Activated gamma-delta T cell treated with anti-CD3 and anti-CD28 coated beads, Interleukin-2, amount 50 U/mL, for 16 hours (primary cell): ENCODE results near the gene JAG2.

Experiments used
- DNase-seq: peaks from one replicate; pipeline ENCODE4 v3.0.0-alpha.2; 2020; ENCODE audit warnings: low read depth

Gene JAG2

GRCh38 chr14:105182296-105183020 is 13.9 kb upstream of the JAG2 start:
- no peak for DNase-seq

- no peak for DNase-seq
Measured at GRCh38 chr14:105181549-105182295, 13.1 kb upstream of the JAG2 start.

GRCh38 chr14:105180592-105181548 is 12.3 kb upstream of the JAG2 start, which contains the start of gene NUDT14:
Gene NUDT14, minus strand, starts transcription at chr14:105181312. Its CDS starts 103 bp downstream, at chr14:105181209.
- DNase-seq: peak; percentile 65

- DNase-seq: no peak
Measured at GRCh38 chr14:105179191-105179590, 10.6 kb upstream of the JAG2 start.

- DNase-seq: no peak
Measured at GRCh38 chr14:105178868-105179140, 10.2 kb upstream of the JAG2 start.

- no peak for DNase-seq
Measured at GRCh38 chr14:105178069-105178867, 9.7 kb upstream of the JAG2 start.

- no peak for DNase-seq
Measured at GRCh38 chr14:105177082-105177481, 8.5 kb upstream of the JAG2 start.

- no peak for DNase-seq
Measured at GRCh38 chr14:105176513-105176912, 7.9 kb upstream of the JAG2 start.

GRCh38 chr14:105173901-105174894 is 5.6 kb upstream of the JAG2 start:
- peak; percentile 40 for DNase-seq

GRCh38 chr14:105173145-105173544 is 4.6 kb upstream of the JAG2 start:
- no peak for DNase-seq

- DNase-seq: no peak
Measured at GRCh38 chr14:105172476-105172875, 3.9 kb upstream of the JAG2 start.

GRCh38 chr14:105171004-105171673 is 2.6 kb upstream of the JAG2 start:
- no peak for DNase-seq

- DNase-seq: no peak
Measured at GRCh38 chr14:105169776-105170655, 1.4 kb upstream of the JAG2 start.

GRCh38 chr14:105168979-105169507 is 467 bp upstream of the JAG2 start:
- DNase-seq: no peak

GRCh38 chr14:105168093-105168420 is 519 bp downstream of the JAG2 start:
- no peak for DNase-seq

GRCh38 chr14:105167303-105168092 is 1.1 kb downstream of the JAG2 start:
- no peak for DNase-seq

- no peak for DNase-seq
Measured at GRCh38 chr14:105166571-105167302, 1.8 kb downstream of the JAG2 start.
